B cell (primary cell): Measurements from ENCODE around the gene DACH1. TPM values are rescaled to one million over a fixed set of nuclear protein-coding genes. Genes with fewer than 3 reads are reported as not detected.

Source experiments
- ATAC-seq: fragments of 200-7000 bp; cut with Tn5 transposase; one replicate; pipeline ENCODE4 v1.10.0; 2021; ENCODE audit warnings: low read depth, mild to moderate bottlenecking, moderate number of reproducible peaks, moderate library complexity
- CTCF ChIA-PET: fragments of 350-600 bp; sonication (Branson Sonifier 250); formaldehyde crosslinking; loops from one replicate; lab custom pipeline; 2021; ENCODE audit warnings: antibody characterized with exemption, inconsistent platforms; lab: Charles Lee
- POLR2A ChIA-PET: fragments of 350-600 bp; sonication (Branson Sonifier 250); formaldehyde crosslinking; loops from one replicate; lab custom pipeline; 2021; ENCODE audit warnings: antibody characterized with exemption; lab: Charles Lee
- DNase-seq: peaks from one replicate; pipeline ENCODE4 v3.0.0; 2013
- H2AFZ ChIP-seq: 2 replicates; pipeline ENCODE4 v1.6.1; 2012; ENCODE audit warnings: mild to moderate bottlenecking, low read depth, low read length; ENCODE audit not compliant: insufficient read depth, poor library complexity, severe bottlenecking
- H3K27ac ChIP-seq, 2 donors: 1 replicate in 1 of 2; 2 replicates in 1 of 2; pipeline ENCODE4 v1.5.1; 2012 to 2013; ENCODE audit warnings: low read length in 2 of 2, mild to moderate bottlenecking in 2 of 2, moderate library complexity in 1 of 2
- H3K27me3 ChIP-seq, 4 experiments: fragments of 200-600 bp in 1 of 4; sonication (generic) in 1 of 4; replicated peaks in 1 of 4; 1 replicate in 2 of 4; 2 replicates in 2 of 4; pipeline versions ENCODE4 v1.6.1 to v1.7.0; 2013 to 2016; ENCODE audit warnings: low read length in 3 of 4, mild to moderate bottlenecking in 2 of 4, mixed read lengths in 1 of 4, moderate library complexity in 1 of 4; ENCODE audit not compliant: insufficient read depth in 4 of 4, control insufficient read depth in 3 of 4; ENCODE audit errors: control extremely low read depth in 1 of 4
- H3K36me3 ChIP-seq, 2 experiments: replicated peaks in 1 of 2; 1 replicate in 1 of 2; 2 replicates in 1 of 2; pipeline versions ENCODE4 v1.6.1 to v1.7.1; 2013; ENCODE audit warnings: low read length in 1 of 2; ENCODE audit not compliant: insufficient read depth in 2 of 2, control insufficient read depth in 1 of 2; ENCODE audit errors: control extremely low read depth in 1 of 2, extremely low read depth in 1 of 2
- H3K4me1 ChIP-seq, 2 donors: fragments of 200-600 bp in 1 of 2; sonication (generic) in 1 of 2; 1 replicate in 1 of 2; 2 replicates in 1 of 2; pipeline versions ENCODE4 v1.5.1 to v1.6.1; 2013 to 2017; ENCODE audit warnings: low read length in 2 of 2; ENCODE audit not compliant: control insufficient read depth in 2 of 2, insufficient read depth in 2 of 2
- H3K4me2 ChIP-seq: replicated peaks from 2 replicates; pipeline ENCODE3; 2012; ENCODE audit warnings: mild to moderate bottlenecking, low read depth, low read length; ENCODE audit not compliant: poor library complexity, severe bottlenecking
- H3K4me3 ChIP-seq, 5 experiments: fragments of 200-600 bp in 1 of 5; sonication (generic) in 1 of 5; 1 replicate in 3 of 5; 2 replicates in 2 of 5; pipeline versions ENCODE4 v1.5.1 to v1.7.0; 2011 to 2016; ENCODE audit warnings: low read length in 4 of 5, mild to moderate bottlenecking in 4 of 5, low read depth in 2 of 5, control low read depth in 1 of 5, moderate library complexity in 1 of 5; ENCODE audit not compliant: insufficient read depth in 1 of 5; ENCODE audit errors: control extremely low read depth in 1 of 5, extremely low read depth in 1 of 5
- H3K79me2 ChIP-seq: fragments of 200-600 bp; sonication (generic); one replicate; pipeline ENCODE4 v1.6.0; 2016; ENCODE audit warnings: low read length; ENCODE audit not compliant: control insufficient read depth, insufficient read depth
- H3K9ac ChIP-seq: fragments of 200-600 bp; sonication (generic); 2 replicates; pipeline ENCODE4 v1.6.1; 2017; ENCODE audit warnings: mild to moderate bottlenecking, low read length, moderate library complexity
- H3K9me3 ChIP-seq, 3 donors: one replicate each; pipeline versions ENCODE4 v1.6.1 to v1.7.1; 2013; ENCODE audit warnings: low read length in 2 of 3; ENCODE audit not compliant: control insufficient read depth in 2 of 3, insufficient read depth in 1 of 3; ENCODE audit errors: control extremely low read depth in 1 of 3
- H4K20me1 ChIP-seq: 2 replicates; pipeline ENCODE4 v1.6.0; 2012; ENCODE audit warnings: mild to moderate bottlenecking, low read length; ENCODE audit not compliant: insufficient read depth, control insufficient read depth, poor library complexity, severe bottlenecking
- H3K27ac Mint-ChIP-seq: one replicate; pipeline ENCODE4 v1.8.0; 2021; ENCODE audit warnings: mixed read lengths
- H3K27me3 Mint-ChIP-seq: one replicate; pipeline ENCODE4 v1.8.0; 2021; ENCODE audit warnings: mixed read lengths
- H3K4me1 Mint-ChIP-seq: one replicate; pipeline ENCODE4 v1.8.0; 2021; ENCODE audit warnings: mixed read lengths
- H3K4me3 Mint-ChIP-seq: one replicate; pipeline ENCODE4 v1.8.0; 2021; ENCODE audit warnings: mixed read lengths
- H3K9me3 Mint-ChIP-seq: one replicate; pipeline ENCODE4 v1.8.0; 2022; ENCODE audit warnings: mixed read lengths; ENCODE audit not compliant: insufficient read depth
- EZH2 ChIP-seq: IDR thresholded peaks from 2 replicates; pipeline ENCODE4 v1.6.1; 2012; ENCODE audit warnings: borderline replicate concordance, low read depth, mild to moderate bottlenecking, moderate library complexity, low read length; ENCODE audit not compliant: insufficient read depth, poor library complexity, severe bottlenecking
- WGBS: methylation state at CpG from one replicate; pipeline ENCODE4 v1.1.5; 2013; ENCODE audit warnings: missing lambda C conversion rate; ENCODE audit not compliant: insufficient coverage; 5-methylcytosine and 5-hydroxymethylcytosine counted together
- intact Hi-C: fragments of 100-400 bp; cut with micrococcal nuclease; formaldehyde crosslinking; loops from one replicate; pipeline ENCODE4 v1.10.0; 2022
- polyA plus RNA-seq: library from polyadenylated mRNA; depleted of rRNA; stranded (reverse); fragments of >200 nt; gene quantifications from 2 replicates; pipeline ENCODE4 v1.2.3, GENCODE V29; 2012
- total RNA-seq, 2 donors: library from RNA; stranded (reverse); fragments of 120-200 nt in 1 of 2; gene quantifications; 1 replicate in 1 of 2; 2 replicates in 1 of 2; pipeline versions ENCODE4 v1.2.3 to v1.2.4, GENCODE V29; 2013 to 2022
- TF ChIP-seq, protein P1 (sequence below): fragments of 200-600 bp; IDR thresholded peaks from one replicate; pipeline ENCODE4 v1.8.0; 2022; ENCODE audit warnings: antibody characterized with exemption, mild to moderate bottlenecking

DACH1 gene
- total and polyA plus RNA-seq, 2 donors (not counting 1 experiment from before 2014, with no cell fraction given) = not detected

DNA sequence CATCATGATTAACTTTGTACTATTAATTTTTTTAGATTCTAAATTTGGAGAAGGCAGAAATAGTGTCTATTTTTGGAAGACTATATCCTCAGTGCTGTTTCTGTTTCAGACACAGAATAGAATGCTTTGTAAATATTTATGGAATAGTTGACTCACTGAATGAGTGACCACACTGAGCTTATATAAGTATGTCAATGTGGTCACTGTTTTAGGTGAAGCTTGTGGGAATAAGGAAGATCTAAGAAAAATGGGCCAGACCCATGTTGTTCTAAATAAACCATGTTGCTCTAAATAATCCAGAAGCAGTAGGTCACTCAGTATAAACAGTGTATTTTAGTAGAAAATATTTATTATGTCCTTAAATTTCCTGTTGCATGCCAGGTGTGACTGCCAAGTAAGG is 45.5 kb upstream of the DACH1 start:
- intact Hi-C loops = no loop called here
- ATAC-seq (no peak), DNase-seq (no peak)
- TF ChIP-seq, protein P1, sequence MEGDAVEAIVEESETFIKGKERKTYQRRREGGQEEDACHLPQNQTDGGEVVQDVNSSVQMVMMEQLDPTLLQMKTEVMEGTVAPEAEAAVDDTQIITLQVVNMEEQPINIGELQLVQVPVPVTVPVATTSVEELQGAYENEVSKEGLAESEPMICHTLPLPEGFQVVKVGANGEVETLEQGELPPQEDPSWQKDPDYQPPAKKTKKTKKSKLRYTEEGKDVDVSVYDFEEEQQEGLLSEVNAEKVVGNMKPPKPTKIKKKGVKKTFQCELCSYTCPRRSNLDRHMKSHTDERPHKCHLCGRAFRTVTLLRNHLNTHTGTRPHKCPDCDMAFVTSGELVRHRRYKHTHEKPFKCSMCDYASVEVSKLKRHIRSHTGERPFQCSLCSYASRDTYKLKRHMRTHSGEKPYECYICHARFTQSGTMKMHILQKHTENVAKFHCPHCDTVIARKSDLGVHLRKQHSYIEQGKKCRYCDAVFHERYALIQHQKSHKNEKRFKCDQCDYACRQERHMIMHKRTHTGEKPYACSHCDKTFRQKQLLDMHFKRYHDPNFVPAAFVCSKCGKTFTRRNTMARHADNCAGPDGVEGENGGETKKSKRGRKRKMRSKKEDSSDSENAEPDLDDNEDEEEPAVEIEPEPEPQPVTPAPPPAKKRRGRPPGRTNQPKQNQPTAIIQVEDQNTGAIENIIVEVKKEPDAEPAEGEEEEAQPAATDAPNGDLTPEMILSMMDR = no peak
- TF ChIP-seq EZH2 = no peak
- H3K36me3 ChIP-seq = no peaks in the 10 kb centered on the region
- ChIA-PET POLR2A (no interaction called here), CTCF (interaction anchor here (0.5 kb wide), 1 partner anchor 13 kb away, joined by 3 read pairs; no protein-coding TSS in a partner anchor)
- Mint-ChIP-seq H3K4me3 (no peak overlapping the region), H3K4me1 (no peaks in the 10 kb centered on the region), H3K27ac (no peak overlapping the region), H3K9me3 (no peaks in the 10 kb centered on the region), H3K27me3 (no peaks in the 10 kb centered on the region)
- H3K4me3 ChIP-seq = no peak overlapping the region
- H3K4me1 ChIP-seq = no peaks in the 10 kb centered on the region
- H3K27ac ChIP-seq = no peak overlapping the region
- H3K27me3 ChIP-seq = no peaks in the 10 kb centered on the region
- H3K4me2 ChIP-seq = no peak overlapping the region
- H3K79me2 ChIP-seq = no peaks in the 10 kb centered on the region
- no peaks in the 10 kb centered on the region for H3K9me3 ChIP-seq
- H2AFZ ChIP-seq = no peak overlapping the region
- H4K20me1 ChIP-seq = no peaks in the 10 kb centered on the region
- no peak overlapping the region for H3K9ac ChIP-seq

GRCh38 chr13:71906448-71906847 is 39.4 kb upstream of the DACH1 start:
- Mint-ChIP-seq H3K27me3 (no peaks in the 10 kb centered on the region), H3K4me1 (no peaks in the 10 kb centered on the region), H3K4me3 (no peak overlapping the region), H3K9me3 (no peaks in the 10 kb centered on the region), H3K27ac (no peak overlapping the region)
- intact Hi-C loops = no loop called here
- no peak for ATAC-seq
- no peak overlapping the region for H2AFZ ChIP-seq
- no peak overlapping the region for H3K4me3 ChIP-seq
- no peaks in the 10 kb centered on the region for H4K20me1 ChIP-seq
- no peak overlapping the region for H3K27ac ChIP-seq
- H3K79me2 ChIP-seq = no peaks in the 10 kb centered on the region
- H3K36me3 ChIP-seq = no peaks in the 10 kb centered on the region
- ChIA-PET CTCF (no interaction called here), POLR2A (no interaction called here)
- peaks cover 0 to 3% (median 0%) of the 10 kb centered on the region in 3 donors for H3K9me3 ChIP-seq
- H3K4me1 ChIP-seq = no peaks in the 10 kb centered on the region
- TF ChIP-seq, protein P1 = no peak
- TF ChIP-seq EZH2 = no peak
- no peaks in the 10 kb centered on the region for H3K27me3 ChIP-seq
- 22% methylated on average over 1 of the region's 1 CpG for WGBS
- H3K9ac ChIP-seq = no peak overlapping the region
- DNase-seq = no peak
- H3K4me2 ChIP-seq = no peak overlapping the region
